ENCODE measurements around the gene USP49.
A peak's percentile ranks its signal among the peaks of the same experiment; 100 is the strongest.

USP49 gene

DNA sequence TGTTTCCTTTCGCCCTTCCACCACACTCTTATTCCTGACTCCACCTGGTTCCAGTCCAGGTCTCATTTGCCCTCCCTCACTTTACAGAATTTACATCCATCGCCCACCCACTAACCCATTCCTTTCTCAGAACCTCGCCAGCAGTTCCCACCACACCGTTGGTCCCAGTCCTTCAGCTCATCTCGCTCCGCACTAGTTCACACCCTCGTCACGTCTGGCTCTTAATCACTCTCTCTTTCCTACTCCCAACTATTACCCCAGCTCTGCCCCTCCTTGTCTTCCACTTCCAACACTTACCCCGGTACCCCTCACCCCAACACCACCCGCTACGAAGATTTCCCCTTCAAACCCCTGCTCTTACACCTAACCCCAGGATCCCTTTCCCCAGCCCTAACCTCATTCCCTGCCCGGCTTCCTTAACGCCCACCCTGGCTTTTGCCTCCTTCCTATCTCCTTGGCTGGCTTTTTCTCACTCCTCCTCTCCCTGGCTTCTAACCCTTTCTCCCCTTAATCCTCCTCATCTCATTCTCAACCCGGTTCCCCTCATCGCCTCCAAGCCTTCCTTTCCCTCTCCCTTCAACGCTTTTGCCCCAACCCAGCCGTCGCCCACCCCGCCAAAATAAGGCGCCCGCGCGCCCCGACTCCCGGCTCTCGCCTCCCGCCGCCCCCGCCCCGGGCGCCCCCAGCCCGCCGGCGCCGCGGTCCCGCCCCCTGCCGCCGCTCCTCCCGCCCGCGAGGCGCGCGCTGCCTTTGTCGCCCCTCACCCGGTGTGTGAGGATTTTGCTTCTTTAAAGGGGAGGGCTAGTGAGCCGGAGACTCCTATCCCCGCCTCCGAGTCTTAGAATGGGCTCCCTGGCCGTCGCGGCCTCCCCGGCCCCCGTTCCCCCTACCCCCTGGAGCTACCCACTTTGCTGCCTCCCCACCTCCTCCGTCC, 542 bp downstream of the USP49 start (continued):
- TF ChIP-seq ZNF776 (tag by site-specific recombination; IDR thresholded peaks at IDR 0.05; ENCODE audit: borderline replicate concordance): no peak
- no peak for TF ChIP-seq PBX3 (CRISPR knock-in tag; IDR thresholded peaks at IDR 0.05)
- TF ChIP-seq ZNF830 (tag by site-specific recombination; IDR thresholded peaks at IDR 0.05; ENCODE audit: low read depth): no peak
- peak; percentile 80 for TF ChIP-seq ZBTB8A (tag by site-specific recombination; IDR thresholded peaks at IDR 0.05)
- no peak for TF ChIP-seq ZNF670 (tag by site-specific recombination; IDR thresholded peaks at IDR 0.05; ENCODE audit: low read depth)
- peak; percentile 71 for TF ChIP-seq ZNF335 (tag by site-specific recombination; conservative IDR thresholded peaks at IDR 0.05)
- TF ChIP-seq KLF8 (tag by site-specific recombination; IDR thresholded peaks at IDR 0.05): no peak
- peak; percentile 83; the same call in 1 of the 2 replicates for TF ChIP-seq ZBTB7A (tag by site-specific recombination; IDR thresholded peaks at IDR 0.05; ENCODE audit: low read depth)
- no peak for TF ChIP-seq ZNF521 (tag by site-specific recombination; IDR thresholded peaks at IDR 0.05)
- peak; percentile 42; the same call in 1 of the 2 replicates for TF ChIP-seq REST (tag by site-specific recombination; IDR thresholded peaks at IDR 0.05)
- no peak for TF ChIP-seq CTCF (tag by site-specific recombination; IDR thresholded peaks at IDR 0.05)
- TF ChIP-seq ZNF768 (tag by site-specific recombination; IDR thresholded peaks at IDR 0.05): no peak
- TF ChIP-seq ZNF785 (tag by site-specific recombination; IDR thresholded peaks at IDR 0.05): 0 out of 2 replicates have a peak, but pooled peaks have one; percentile 13
- peak; percentile 97 for TF ChIP-seq ZNF600 (tag by site-specific recombination; IDR thresholded peaks at IDR 0.05)
- TF ChIP-seq HOXA7 (CRISPR knock-in tag; IDR thresholded peaks at IDR 0.05; ENCODE audit: borderline replicate concordance): no peak
- peak; percentile 91 for TF ChIP-seq ZBTB48 (tag by site-specific recombination; IDR thresholded peaks at IDR 0.05)
- 0 out of 2 replicates have a peak, but pooled peaks have one; percentile 43 for TF ChIP-seq ZNF223 (tag by site-specific recombination; IDR thresholded peaks at IDR 0.05)
- TF ChIP-seq ZSCAN16 (tag by site-specific recombination; IDR thresholded peaks at IDR 0.05): no peak
- no peak for TF ChIP-seq ZNF157 (tag by site-specific recombination; IDR thresholded peaks at IDR 0.05)
- TF ChIP-seq ZNF544 (tag by site-specific recombination; IDR thresholded peaks at IDR 0.05): peak; percentile 5; the same call in 1 of the 2 replicates
- TF ChIP-seq, protein P1, sequence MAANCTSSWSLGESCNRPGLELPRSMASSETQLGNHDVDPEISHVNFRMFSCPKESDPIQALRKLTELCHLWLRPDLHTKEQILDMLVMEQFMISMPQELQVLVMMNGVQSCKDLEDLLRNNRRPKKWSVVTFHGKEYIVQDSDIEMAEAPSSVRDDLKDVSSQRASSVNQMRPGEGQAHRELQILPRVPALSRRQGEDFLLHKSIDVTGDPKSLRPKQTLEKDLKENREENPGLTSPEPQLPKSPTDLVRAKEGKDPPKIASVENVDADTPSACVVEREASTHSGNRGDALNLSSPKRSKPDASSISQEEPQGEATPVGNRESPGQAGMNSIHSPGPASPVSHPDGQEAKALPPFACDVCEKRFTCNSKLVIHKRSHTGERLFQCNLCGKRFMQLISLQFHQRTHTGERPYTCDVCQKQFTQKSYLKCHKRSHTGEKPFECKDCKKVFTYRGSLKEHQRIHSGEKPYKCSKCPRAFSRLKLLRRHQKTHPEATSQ (tag by site-specific recombination; IDR thresholded peaks at IDR 0.05): no peak
- no peak for TF ChIP-seq ZNF626 (tag by site-specific recombination; IDR thresholded peaks at IDR 0.05)
- TF ChIP-seq ZFP37 (tag by site-specific recombination; IDR thresholded peaks at IDR 0.05): 0 out of 2 replicates have a peak, but pooled peaks have one; percentile 13
- TF ChIP-seq SCRT2 (tag by site-specific recombination; IDR thresholded peaks at IDR 0.05): no peak
- no peak for TF ChIP-seq ZNF23 (tag by site-specific recombination; IDR thresholded peaks at IDR 0.05; ENCODE audit: borderline replicate concordance)
- no peak for TF ChIP-seq ZNF202 (tag by site-specific recombination; IDR thresholded peaks at IDR 0.05; ENCODE audit: borderline replicate concordance)
- TF ChIP-seq ZNF747 (tag by site-specific recombination; IDR thresholded peaks at IDR 0.05): no peak
- TF ChIP-seq ZNF366 (tag by site-specific recombination; conservative IDR thresholded peaks at IDR 0.05): peak; percentile 54; the same call in 1 of the 2 replicates
- TF ChIP-seq KLF17 (tag by site-specific recombination; IDR thresholded peaks at IDR 0.05): peak; percentile 43; the same call in 1 of the 2 replicates
- TF ChIP-seq KLF10 (tag by site-specific recombination; IDR thresholded peaks at IDR 0.05): no peak

All from HEK293 (cell line).